Thoracic aorta (tissue), 2 donors: ENCODE measurements around the gene ENTPD8. TPM values are rescaled to one million over a fixed set of nuclear protein-coding genes. Genes with fewer than 3 reads are reported as not detected.

Source experiments
- ATAC-seq: fragments of 150-250 bp; one replicate; pipeline ENCODE4 v1.8.0; 2017; ENCODE audit warnings: low read depth; ENCODE audit not compliant: insufficient number of reproducible peaks, low FRiP score
- DNase-seq: peaks from one replicate; pipeline ENCODE4 v3.0.0-alpha.2; 2020; ENCODE audit warnings: low spot score
- H3K27ac ChIP-seq, 2 donors: fragments of 200-600 bp; sonication (generic); 1 replicate in 1 of 2; 2 replicates in 1 of 2; pipeline ENCODE4 v1.5.1; 2016; ENCODE audit warnings: mild to moderate bottlenecking in 2 of 2, moderate library complexity in 2 of 2
- H3K27me3 ChIP-seq: fragments of 200-600 bp; sonication (generic); replicated peaks from 2 replicates; pipeline ENCODE4 v1.6.0; 2016; ENCODE audit warnings: mild to moderate bottlenecking; ENCODE audit not compliant: insufficient read depth
- H3K36me3 ChIP-seq: fragments of 200-600 bp; sonication (generic); one replicate; pipeline ENCODE4 v1.5.1; 2016
- H3K4me1 ChIP-seq, 2 donors: fragments of 200-600 bp; sonication (generic); 1 replicate in 1 of 2; 2 replicates in 1 of 2; pipeline versions ENCODE4 v1.5.1 to v1.6.0; 2016; ENCODE audit warnings: low read depth in 2 of 2, mild to moderate bottlenecking in 1 of 2; ENCODE audit not compliant: control insufficient read depth in 1 of 2
- H3K4me3 ChIP-seq: fragments of 200-600 bp; sonication (generic); 2 replicates; pipeline ENCODE4 v1.5.1; 2016; ENCODE audit warnings: mild to moderate bottlenecking
- H3K9me3 ChIP-seq: fragments of 200-600 bp; sonication (generic); 2 replicates; pipeline ENCODE4 v1.5.1; 2016
- total RNA-seq, 2 donors: library from RNA; depleted of rRNA; stranded (reverse); fragments of >200 nt; gene quantifications; one replicate each; pipeline versions ENCODE4 v1.1.0 to v1.2.3, GENCODE V29; 2016
- TF ChIP-seq, protein P1 (sequence below): fragments of 200-600 bp; sonication (generic); IDR thresholded peaks from one replicate; pipeline ENCODE4 v1.5.1; 2019; ENCODE audit warnings: antibody characterized with exemption

Gene ENTPD8
- total RNA-seq, 2 donors from 2014 or later = not detected

- no peak for ATAC-seq
- Histone ChIP-seq H3K9me3 (no peaks in the 10 kb centered on the region), H3K27ac (no peak overlapping the region), H3K36me3 (peaks cover 19% of the 10 kb centered on the region), H3K4me3 (no peak overlapping the region), H3K4me1 (peaks cover 8 to 22% of the 10 kb centered on the region in 2 donors), H3K27me3 (no peaks in the 10 kb centered on the region)
- TF ChIP-seq, protein P1, sequence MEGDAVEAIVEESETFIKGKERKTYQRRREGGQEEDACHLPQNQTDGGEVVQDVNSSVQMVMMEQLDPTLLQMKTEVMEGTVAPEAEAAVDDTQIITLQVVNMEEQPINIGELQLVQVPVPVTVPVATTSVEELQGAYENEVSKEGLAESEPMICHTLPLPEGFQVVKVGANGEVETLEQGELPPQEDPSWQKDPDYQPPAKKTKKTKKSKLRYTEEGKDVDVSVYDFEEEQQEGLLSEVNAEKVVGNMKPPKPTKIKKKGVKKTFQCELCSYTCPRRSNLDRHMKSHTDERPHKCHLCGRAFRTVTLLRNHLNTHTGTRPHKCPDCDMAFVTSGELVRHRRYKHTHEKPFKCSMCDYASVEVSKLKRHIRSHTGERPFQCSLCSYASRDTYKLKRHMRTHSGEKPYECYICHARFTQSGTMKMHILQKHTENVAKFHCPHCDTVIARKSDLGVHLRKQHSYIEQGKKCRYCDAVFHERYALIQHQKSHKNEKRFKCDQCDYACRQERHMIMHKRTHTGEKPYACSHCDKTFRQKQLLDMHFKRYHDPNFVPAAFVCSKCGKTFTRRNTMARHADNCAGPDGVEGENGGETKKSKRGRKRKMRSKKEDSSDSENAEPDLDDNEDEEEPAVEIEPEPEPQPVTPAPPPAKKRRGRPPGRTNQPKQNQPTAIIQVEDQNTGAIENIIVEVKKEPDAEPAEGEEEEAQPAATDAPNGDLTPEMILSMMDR = no peak
- DNase-seq = no peak
Measured at GRCh38 chr9:137449931-137450538, 8.9 kb upstream of the ENTPD8 start.

GRCh38 chr9:137449081-137449844 is 8.1 kb upstream of the ENTPD8 start:
- no peak for DNase-seq
- ATAC-seq = no peak

GRCh38 chr9:137448602-137448962 is 7.4 kb upstream of the ENTPD8 start:
- Histone ChIP-seq H3K36me3 (peaks cover 17% of the 10 kb centered on the region), H3K27me3 (no peaks in the 10 kb centered on the region), H3K9me3 (no peaks in the 10 kb centered on the region), H3K4me1 (peaks cover 0 to 10% of the 10 kb centered on the region in 2 donors), H3K4me3 (no peak overlapping the region), H3K27ac (no peak overlapping the region)
- TF ChIP-seq, protein P1 = no peak
- ATAC-seq (no peak), DNase-seq (no peak)

More at GRCh38 chr9:137449081-137449844, 8.1 kb upstream of the ENTPD8 start:
- Histone ChIP-seq H3K4me3 (no peak overlapping the region), H3K4me1 (peaks cover 1 to 14% of the 10 kb centered on the region in 2 donors), H3K36me3 (peaks cover 19% of the 10 kb centered on the region), H3K27me3 (no peaks in the 10 kb centered on the region), H3K27ac (no peak overlapping the region), H3K9me3 (no peaks in the 10 kb centered on the region)
- TF ChIP-seq, protein P1 = no peak

GRCh38 chr9:137447722-137448601 is 6.8 kb upstream of the ENTPD8 start:
- peaks cover 12% of the 10 kb centered on the region for H3K36me3 ChIP-seq
- no peaks in the 10 kb centered on the region for H3K9me3 ChIP-seq
- no peak overlapping the region for H3K4me3 ChIP-seq
- DNase-seq (no peak), ATAC-seq (no peak)
- TF ChIP-seq, protein P1 = no peak
- no peaks in the 10 kb centered on the region for H3K27me3 ChIP-seq
- H3K4me1 ChIP-seq = peaks cover 0 to 7% of the 10 kb centered on the region in 2 donors
- no peak overlapping the region for H3K27ac ChIP-seq
